ENCODE measurements around the gene PANK2. TPM values are rescaled to one million over a fixed set of nuclear protein-coding genes. Genes with fewer than 3 reads are reported as not detected.
A peak's percentile ranks its signal among the peaks of the same experiment; 100 is the strongest.

The PANK2 gene
- total and polyA plus RNA-seq, 2 experiments from 2014 or later = 36.1 to 72.0 TPM

DNA sequence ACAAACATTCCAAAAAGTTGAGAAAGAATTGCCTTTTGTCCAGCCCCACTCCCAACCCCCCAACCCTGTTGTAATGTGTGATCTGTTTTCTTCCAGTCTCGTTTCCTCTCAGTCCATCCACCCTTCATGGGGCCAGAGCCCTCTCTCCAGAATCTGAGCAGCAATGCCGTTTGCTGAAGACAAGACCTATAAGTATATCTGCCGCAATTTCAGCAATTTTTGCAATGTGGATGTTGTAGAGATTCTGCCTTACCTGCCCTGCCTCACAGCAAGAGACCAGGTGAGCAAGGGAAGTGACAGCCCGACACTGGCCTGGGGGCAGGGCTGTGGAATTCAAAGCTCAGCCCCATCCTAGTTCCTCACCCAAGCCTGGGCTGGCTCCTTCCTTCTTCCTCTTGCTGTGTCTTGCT is 34.7 kb upstream of the PANK2 start (continued):
- TF ChIP-seq EZH2 (IDR thresholded peaks at IDR 0.05; ENCODE audit: low read depth, unreplicated experiment) (no peak), POLR2AphosphoS5 (IDR thresholded peaks at IDR 0.05; ENCODE audit: low read depth) (no peak), ZNF114 (CRISPR knock-in tag; IDR thresholded peaks at IDR 0.05) (no peak), ZNF331 (CRISPR knock-in tag; IDR thresholded peaks at IDR 0.05; ENCODE audit: low read depth) (no peak), NANOG (IDR thresholded peaks at IDR 0.05; ENCODE audit: borderline replicate concordance) (no peak), JUNB (IDR thresholded peaks at IDR 0.05; ENCODE audit: unreplicated experiment) (no peak)
- TF ChIP-seq, protein P1, sequence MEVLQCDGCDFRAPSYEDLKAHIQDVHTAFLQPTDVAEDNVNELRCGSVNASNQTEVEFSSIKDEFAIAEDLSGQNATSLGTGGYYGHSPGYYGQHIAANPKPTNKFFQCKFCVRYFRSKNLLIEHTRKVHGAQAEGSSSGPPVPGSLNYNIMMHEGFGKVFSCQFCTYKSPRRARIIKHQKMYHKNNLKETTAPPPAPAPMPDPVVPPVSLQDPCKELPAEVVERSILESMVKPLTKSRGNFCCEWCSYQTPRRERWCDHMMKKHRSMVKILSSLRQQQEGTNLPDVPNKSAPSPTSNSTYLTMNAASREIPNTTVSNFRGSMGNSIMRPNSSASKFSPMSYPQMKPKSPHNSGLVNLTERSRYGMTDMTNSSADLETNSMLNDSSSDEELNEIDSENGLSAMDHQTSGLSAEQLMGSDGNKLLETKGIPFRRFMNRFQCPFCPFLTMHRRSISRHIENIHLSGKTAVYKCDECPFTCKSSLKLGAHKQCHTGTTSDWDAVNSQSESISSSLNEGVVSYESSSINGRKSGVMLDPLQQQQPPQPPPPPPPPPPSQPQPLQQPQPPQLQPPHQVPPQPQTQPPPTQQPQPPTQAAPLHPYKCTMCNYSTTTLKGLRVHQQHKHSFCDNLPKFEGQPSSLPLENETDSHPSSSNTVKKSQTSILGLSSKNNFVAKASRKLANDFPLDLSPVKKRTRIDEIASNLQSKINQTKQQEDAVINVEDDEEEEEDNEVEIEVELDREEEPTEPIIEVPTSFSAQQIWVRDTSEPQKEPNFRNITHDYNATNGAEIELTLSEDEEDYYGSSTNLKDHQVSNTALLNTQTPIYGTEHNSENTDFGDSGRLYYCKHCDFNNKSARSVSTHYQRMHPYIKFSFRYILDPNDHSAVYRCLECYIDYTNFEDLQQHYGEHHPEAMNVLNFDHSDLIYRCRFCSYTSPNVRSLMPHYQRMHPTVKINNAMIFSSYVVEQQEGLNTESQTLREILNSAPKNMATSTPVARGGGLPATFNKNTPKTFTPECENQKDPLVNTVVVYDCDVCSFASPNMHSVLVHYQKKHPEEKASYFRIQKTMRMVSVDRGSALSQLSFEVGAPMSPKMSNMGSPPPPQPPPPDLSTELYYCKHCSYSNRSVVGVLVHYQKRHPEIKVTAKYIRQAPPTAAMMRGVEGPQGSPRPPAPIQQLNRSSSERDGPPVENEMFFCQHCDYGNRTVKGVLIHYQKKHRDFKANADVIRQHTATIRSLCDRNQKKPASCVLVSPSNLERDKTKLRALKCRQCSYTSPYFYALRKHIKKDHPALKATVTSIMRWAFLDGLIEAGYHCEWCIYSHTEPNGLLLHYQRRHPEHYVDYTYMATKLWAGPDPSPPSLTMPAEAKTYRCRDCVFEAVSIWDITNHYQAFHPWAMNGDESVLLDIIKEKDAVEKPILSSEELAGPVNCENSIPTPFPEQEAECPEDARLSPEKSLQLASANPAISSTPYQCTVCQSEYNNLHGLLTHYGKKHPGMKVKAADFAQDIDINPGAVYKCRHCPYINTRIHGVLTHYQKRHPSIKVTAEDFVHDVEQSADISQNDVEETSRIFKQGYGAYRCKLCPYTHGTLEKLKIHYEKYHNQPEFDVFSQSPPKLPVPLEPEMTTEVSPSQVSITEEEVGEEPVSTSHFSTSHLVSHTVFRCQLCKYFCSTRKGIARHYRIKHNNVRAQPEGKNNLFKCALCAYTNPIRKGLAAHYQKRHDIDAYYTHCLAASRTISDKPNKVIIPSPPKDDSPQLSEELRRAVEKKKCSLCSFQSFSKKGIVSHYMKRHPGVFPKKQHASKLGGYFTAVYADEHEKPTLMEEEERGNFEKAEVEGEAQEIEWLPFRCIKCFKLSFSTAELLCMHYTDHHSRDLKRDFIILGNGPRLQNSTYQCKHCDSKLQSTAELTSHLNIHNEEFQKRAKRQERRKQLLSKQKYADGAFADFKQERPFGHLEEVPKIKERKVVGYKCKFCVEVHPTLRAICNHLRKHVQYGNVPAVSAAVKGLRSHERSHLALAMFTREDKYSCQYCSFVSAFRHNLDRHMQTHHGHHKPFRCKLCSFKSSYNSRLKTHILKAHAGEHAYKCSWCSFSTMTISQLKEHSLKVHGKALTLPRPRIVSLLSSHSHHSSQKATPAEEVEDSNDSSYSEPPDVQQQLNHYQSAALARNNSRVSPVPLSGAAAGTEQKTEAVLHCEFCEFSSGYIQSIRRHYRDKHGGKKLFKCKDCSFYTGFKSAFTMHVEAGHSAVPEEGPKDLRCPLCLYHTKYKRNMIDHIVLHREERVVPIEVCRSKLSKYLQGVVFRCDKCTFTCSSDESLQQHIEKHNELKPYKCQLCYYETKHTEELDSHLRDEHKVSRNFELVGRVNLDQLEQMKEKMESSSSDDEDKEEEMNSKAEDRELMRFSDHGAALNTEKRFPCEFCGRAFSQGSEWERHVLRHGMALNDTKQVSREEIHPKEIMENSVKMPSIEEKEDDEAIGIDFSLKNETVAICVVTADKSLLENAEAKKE (CRISPR knock-in tag; IDR thresholded peaks at IDR 0.05) = no peak

DNA sequence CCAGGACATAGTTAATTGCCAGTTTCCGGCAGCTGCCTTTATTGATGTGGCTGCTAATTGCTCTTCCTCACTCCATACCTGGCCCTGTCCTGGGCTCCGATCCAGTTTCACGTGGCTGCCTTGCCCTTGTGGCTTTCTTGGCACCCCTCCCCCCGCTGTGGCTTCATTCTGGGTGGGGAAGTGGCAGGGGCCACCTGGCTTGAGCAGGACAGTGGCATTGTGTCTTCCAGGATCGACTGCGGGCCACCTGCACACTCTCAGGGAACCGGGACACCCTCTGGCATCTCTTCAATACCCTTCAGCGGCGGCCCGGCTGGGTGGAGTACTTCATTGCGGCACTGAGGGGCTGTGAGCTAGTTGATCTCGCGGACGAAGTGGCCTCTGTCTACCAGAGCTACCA is 31.8 kb upstream of the PANK2 start:
- ATAC-seq (no peak), DNase-seq (ENCODE audit: low spot score) (no peak)
- Histone ChIP-seq H3K4me1 (ENCODE audit: insufficient read depth) (no peaks in the 10 kb centered on the region), H3K36me3 (ENCODE audit: insufficient read depth) (peaks cover 4% of the 10 kb centered on the region), H3F3A (replicated peaks; ENCODE audit: low read depth) (0 out of 2 replicates have a peak, but pooled peaks cover 5% of the 10 kb centered on the region), H3K27me3 (ENCODE audit: insufficient read depth) (no peaks in the 10 kb centered on the region), H3K4me3 (no peak overlapping the region), H3K4me2 (no peak overlapping the region), H3K27ac (ENCODE audit: low read depth) (peak overlapping the region; percentile 69; the same call in 1 of the 2 replicates), H3K9me2 (ENCODE audit: insufficient read depth) (no peaks in the 10 kb centered on the region), H2AFZ (no peak overlapping the region), H3K79me2 (replicated peaks; ENCODE audit: insufficient read depth) (no peaks in the 10 kb centered on the region), H4K20me1 (replicated peaks; ENCODE audit: insufficient read depth) (peaks cover 5% of the 10 kb centered on the region; the same call in 1 of the 2 replicates)
- Mint-ChIP-seq H3K27me3 (ENCODE audit: insufficient read depth, low read depth, poor library complexity) (peaks cover 9% of the 10 kb centered on the region), H3K36me3 (ENCODE audit: low read depth) (peaks cover 50% of the 10 kb centered on the region), H3K4me1 (no peaks in the 10 kb centered on the region; the same call in 2 of the 3 replicates), H3K4me3 (no peak overlapping the region), H3K9me3 (peaks cover 9% of the 10 kb centered on the region; the same call in 1 of the 3 replicates), H3K27ac (no peak overlapping the region)
- TF ChIP-seq, protein P2, sequence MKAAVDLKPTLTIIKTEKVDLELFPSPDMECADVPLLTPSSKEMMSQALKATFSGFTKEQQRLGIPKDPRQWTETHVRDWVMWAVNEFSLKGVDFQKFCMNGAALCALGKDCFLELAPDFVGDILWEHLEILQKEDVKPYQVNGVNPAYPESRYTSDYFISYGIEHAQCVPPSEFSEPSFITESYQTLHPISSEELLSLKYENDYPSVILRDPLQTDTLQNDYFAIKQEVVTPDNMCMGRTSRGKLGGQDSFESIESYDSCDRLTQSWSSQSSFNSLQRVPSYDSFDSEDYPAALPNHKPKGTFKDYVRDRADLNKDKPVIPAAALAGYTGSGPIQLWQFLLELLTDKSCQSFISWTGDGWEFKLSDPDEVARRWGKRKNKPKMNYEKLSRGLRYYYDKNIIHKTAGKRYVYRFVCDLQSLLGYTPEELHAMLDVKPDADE (IDR thresholded peaks at IDR 0.05) = no peak

Measured in GM23338 (cell line).